Measurements from ENCODE around the gene MT1H. TPM values are rescaled to one million over a fixed set of nuclear protein-coding genes. Genes with fewer than 3 reads are reported as not detected.
A peak's percentile ranks its signal among the peaks of the same experiment; 100 is the strongest.

The MT1H gene
- total and polyA plus RNA-seq, 2 of the 13 experiments (the other 11 are each of a cell fraction or from before 2014, with no cell fraction given), result 0.60 TPM; not detected in 1

DNA sequence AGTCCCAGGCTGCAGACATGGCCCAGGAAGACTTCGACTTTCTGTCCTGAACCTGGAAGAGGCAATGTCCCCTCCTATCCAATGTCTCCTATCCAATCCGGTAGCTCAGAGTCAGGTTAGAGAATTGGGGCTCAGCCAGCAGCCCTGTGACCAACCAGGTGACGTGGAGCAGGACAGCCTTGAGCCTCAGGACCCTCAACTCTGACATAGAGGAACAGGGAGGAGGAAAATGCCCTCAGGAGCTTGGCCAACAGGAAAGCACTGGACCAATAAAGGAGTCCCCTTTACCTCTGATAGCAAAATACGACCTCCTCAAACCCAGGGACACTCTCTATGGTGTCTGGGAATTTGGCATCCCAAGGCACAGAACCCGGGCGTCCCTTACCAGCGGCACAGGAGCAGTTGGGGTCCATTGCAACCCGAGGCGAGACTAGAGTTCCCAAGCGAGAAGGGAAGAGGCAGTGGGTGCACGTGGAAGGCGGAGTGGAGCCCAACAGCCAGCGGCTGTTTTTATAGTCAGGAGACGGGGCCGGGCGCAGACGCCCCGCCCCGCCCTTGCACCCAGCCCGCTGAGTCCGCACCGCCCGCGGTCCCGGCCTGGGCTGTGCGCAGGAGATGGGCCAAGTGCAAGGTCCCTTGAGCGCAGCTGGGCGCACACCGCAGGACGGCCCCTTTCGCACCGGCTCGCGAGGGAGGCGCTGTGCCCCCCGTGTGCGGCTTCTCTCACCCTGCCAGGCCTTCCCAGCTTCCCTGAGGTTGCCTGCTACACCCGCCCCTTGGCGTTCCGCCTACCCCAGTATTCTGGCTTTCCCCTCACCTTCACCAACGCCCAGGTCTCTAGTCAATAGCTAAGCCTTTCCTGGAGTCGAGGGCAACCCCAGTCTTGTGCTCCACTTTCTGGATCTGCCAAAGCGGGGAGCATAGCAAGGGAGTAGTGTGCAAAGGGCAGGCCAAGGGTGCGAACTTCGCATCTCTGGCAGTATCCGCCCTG is 1.7 kb upstream of the MT1H start, which contains the start of gene MT1G (continued):
- TF ChIP-seq ZNF142 (CRISPR knock-in tag; IDR thresholded peaks at IDR 0.05), result peak; percentile 50; the same call in 1 of the 2 replicates
- peak; percentile 72 for TF ChIP-seq U2AF1 (optimal IDR thresholded peaks at IDR 0.05; ENCODE audit: low read depth, low read length)
- 0 out of 2 replicates have a peak, but pooled peaks have one; percentile 9 for TF ChIP-seq PPARG (CRISPR knock-in tag; conservative IDR thresholded peaks at IDR 0.05)
- no peak for TF ChIP-seq ZFP41 (CRISPR knock-in tag; IDR thresholded peaks at IDR 0.05; ENCODE audit: borderline replicate concordance)
- TF ChIP-seq ZNF3 (CRISPR knock-in tag; IDR thresholded peaks at IDR 0.05), result no peak
- TF ChIP-seq ZFX (CRISPR knock-in tag; IDR thresholded peaks at IDR 0.05; ENCODE audit: low read depth), result peak; percentile 67; the same call in 1 of the 2 replicates
- TF ChIP-seq, protein P1, sequence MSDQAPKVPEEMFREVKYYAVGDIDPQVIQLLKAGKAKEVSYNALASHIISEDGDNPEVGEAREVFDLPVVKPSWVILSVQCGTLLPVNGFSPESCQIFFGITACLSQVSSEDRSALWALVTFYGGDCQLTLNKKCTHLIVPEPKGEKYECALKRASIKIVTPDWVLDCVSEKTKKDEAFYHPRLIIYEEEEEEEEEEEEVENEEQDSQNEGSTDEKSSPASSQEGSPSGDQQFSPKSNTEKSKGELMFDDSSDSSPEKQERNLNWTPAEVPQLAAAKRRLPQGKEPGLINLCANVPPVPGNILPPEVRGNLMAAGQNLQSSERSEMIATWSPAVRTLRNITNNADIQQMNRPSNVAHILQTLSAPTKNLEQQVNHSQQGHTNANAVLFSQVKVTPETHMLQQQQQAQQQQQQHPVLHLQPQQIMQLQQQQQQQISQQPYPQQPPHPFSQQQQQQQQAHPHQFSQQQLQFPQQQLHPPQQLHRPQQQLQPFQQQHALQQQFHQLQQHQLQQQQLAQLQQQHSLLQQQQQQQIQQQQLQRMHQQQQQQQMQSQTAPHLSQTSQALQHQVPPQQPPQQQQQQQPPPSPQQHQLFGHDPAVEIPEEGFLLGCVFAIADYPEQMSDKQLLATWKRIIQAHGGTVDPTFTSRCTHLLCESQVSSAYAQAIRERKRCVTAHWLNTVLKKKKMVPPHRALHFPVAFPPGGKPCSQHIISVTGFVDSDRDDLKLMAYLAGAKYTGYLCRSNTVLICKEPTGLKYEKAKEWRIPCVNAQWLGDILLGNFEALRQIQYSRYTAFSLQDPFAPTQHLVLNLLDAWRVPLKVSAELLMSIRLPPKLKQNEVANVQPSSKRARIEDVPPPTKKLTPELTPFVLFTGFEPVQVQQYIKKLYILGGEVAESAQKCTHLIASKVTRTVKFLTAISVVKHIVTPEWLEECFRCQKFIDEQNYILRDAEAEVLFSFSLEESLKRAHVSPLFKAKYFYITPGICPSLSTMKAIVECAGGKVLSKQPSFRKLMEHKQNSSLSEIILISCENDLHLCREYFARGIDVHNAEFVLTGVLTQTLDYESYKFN (CRISPR knock-in tag; conservative IDR thresholded peaks at IDR 0.05), result peak; percentile 36
- no peak for TF ChIP-seq PHF20 (CRISPR knock-in tag; IDR thresholded peaks at IDR 0.05)
- TF ChIP-seq AKNA (CRISPR knock-in tag; IDR thresholded peaks at IDR 0.05; ENCODE audit: borderline replicate concordance), result no peak
- TF ChIP-seq ZNF180 (CRISPR knock-in tag; IDR thresholded peaks at IDR 0.05; ENCODE audit: borderline replicate concordance, low read depth), result no peak
- peak; percentile 14; the same call in 1 of the 2 replicates for TF ChIP-seq ZKSCAN5 (CRISPR knock-in tag; IDR thresholded peaks at IDR 0.05)
- TF ChIP-seq ZMYM3 (CRISPR knock-in tag; IDR thresholded peaks at IDR 0.05), result 0 out of 2 replicates have a peak, but pooled peaks have one; percentile 16
- TF ChIP-seq PITX1 (CRISPR knock-in tag; IDR thresholded peaks at IDR 0.05), result peak; percentile 45; the same call in 1 of the 2 replicates

All from HepG2 (cell line).